ENCODE measurements around the gene MCAM.

Gene MCAM

GRCh38 chr11:119357074-119357473 lies 40.1 kb upstream of the MCAM start:
- H3K36me3 ChIP-seq (ENCODE audit: control insufficient read depth in 2 of 2, insufficient read depth in 2 of 2, low read length in 2 of 2): peaks cover 0 to 10% of the 10 kb centered on the region in 2 donors
- peaks cover 3% of the 10 kb centered on the region in 2 donors for H3K27me3 ChIP-seq (ENCODE audit: control insufficient read depth in 2 of 2, insufficient read depth in 2 of 2, low read length in 2 of 2)
- no peak overlapping the region for H3K27ac ChIP-seq (ENCODE audit: low read depth in 2 of 2, low read length in 2 of 2)
- no peaks in the 10 kb centered on the region for H3K9me3 ChIP-seq (ENCODE audit: control insufficient read depth in 2 of 2, low read length in 2 of 2)
- H3K4me1 ChIP-seq (ENCODE audit: control insufficient read depth in 2 of 2, insufficient read depth in 2 of 2, low read length in 2 of 2): peaks cover 0 to 11% of the 10 kb centered on the region in 2 donors
- peak overlapping the region in 1 of 2 donors; percentile 72 for H3K4me3 ChIP-seq (ENCODE audit: low read length in 2 of 2)
- peak overlapping the region in 1 of 2 donors; percentile 77 for H3K9ac ChIP-seq (ENCODE audit: low read depth in 1 of 2, low read length in 2 of 2)

GRCh38 chr11:119356349-119357031 lies 39.6 kb upstream of the MCAM start:
- peaks cover 3% of the 10 kb centered on the region in 2 donors for H3K27me3 ChIP-seq (ENCODE audit: control insufficient read depth in 2 of 2, insufficient read depth in 2 of 2, low read length in 2 of 2)
- peak overlapping the region; percentile 63 to 72 for H3K4me3 ChIP-seq (ENCODE audit: low read length in 2 of 2)
- H3K4me1 ChIP-seq (ENCODE audit: control insufficient read depth in 2 of 2, insufficient read depth in 2 of 2, low read length in 2 of 2): peaks cover 0 to 11% of the 10 kb centered on the region in 2 donors
- no peaks in the 10 kb centered on the region for H3K9me3 ChIP-seq (ENCODE audit: control insufficient read depth in 2 of 2, low read length in 2 of 2)
- peaks cover 0 to 10% of the 10 kb centered on the region in 2 donors for H3K36me3 ChIP-seq (ENCODE audit: control insufficient read depth in 2 of 2, insufficient read depth in 2 of 2, low read length in 2 of 2)
- peak overlapping the region; percentile 49 to 77 for H3K9ac ChIP-seq (ENCODE audit: low read depth in 1 of 2, low read length in 2 of 2)
- peak overlapping the region in 1 of 2 donors; percentile 24 for H3K27ac ChIP-seq (ENCODE audit: low read depth in 2 of 2, low read length in 2 of 2)

- Histone ChIP-seq H3K36me3 (ENCODE audit: control insufficient read depth in 2 of 2, insufficient read depth in 2 of 2, low read length in 2 of 2) (peaks cover 0 to 10% of the 10 kb centered on the region in 2 donors), H3K27ac (ENCODE audit: low read depth in 2 of 2, low read length in 2 of 2) (no peak overlapping the region), H3K9ac (ENCODE audit: low read depth in 1 of 2, low read length in 2 of 2) (no peak overlapping the region), H3K4me1 (ENCODE audit: control insufficient read depth in 2 of 2, insufficient read depth in 2 of 2, low read length in 2 of 2) (peaks cover 0 to 4% of the 10 kb centered on the region in 2 donors), H3K4me3 (ENCODE audit: low read length in 2 of 2) (no peak overlapping the region), H3K9me3 (ENCODE audit: control insufficient read depth in 2 of 2, low read length in 2 of 2) (no peaks in the 10 kb centered on the region), H3K27me3 (ENCODE audit: control insufficient read depth in 2 of 2, insufficient read depth in 2 of 2, low read length in 2 of 2) (peaks cover 3% of the 10 kb centered on the region in 2 donors)
Observed at GRCh38 chr11:119355091-119355843, 38.3 kb upstream of the MCAM start.

GRCh38 chr11:119352857-119353260 lies 35.9 kb upstream of the MCAM start:
- Histone ChIP-seq H3K27me3 (ENCODE audit: control insufficient read depth in 2 of 2, insufficient read depth in 2 of 2, low read length in 2 of 2) (peaks cover 3 to 4% of the 10 kb centered on the region in 2 donors), H3K4me1 (ENCODE audit: control insufficient read depth in 2 of 2, insufficient read depth in 2 of 2, low read length in 2 of 2) (peaks cover 0 to 4% of the 10 kb centered on the region in 2 donors), H3K36me3 (ENCODE audit: control insufficient read depth in 2 of 2, insufficient read depth in 2 of 2, low read length in 2 of 2) (peaks cover 0 to under 1% of the 10 kb centered on the region in 2 donors), H3K9me3 (ENCODE audit: control insufficient read depth in 2 of 2, low read length in 2 of 2) (no peaks in the 10 kb centered on the region), H3K27ac (ENCODE audit: low read depth in 2 of 2, low read length in 2 of 2) (no peak overlapping the region), H3K4me3 (ENCODE audit: low read length in 2 of 2) (no peak overlapping the region), H3K9ac (ENCODE audit: low read depth in 1 of 2, low read length in 2 of 2) (no peak overlapping the region)

GRCh38 chr11:119351232-119351631 lies 34.3 kb upstream of the MCAM start:
- Histone ChIP-seq H3K27ac (ENCODE audit: low read depth in 2 of 2, low read length in 2 of 2) (no peak overlapping the region), H3K9ac (ENCODE audit: low read depth in 1 of 2, low read length in 2 of 2) (no peak overlapping the region), H3K27me3 (ENCODE audit: control insufficient read depth in 2 of 2, insufficient read depth in 2 of 2, low read length in 2 of 2) (peaks cover 3% of the 10 kb centered on the region in 2 donors), H3K4me3 (ENCODE audit: low read length in 2 of 2) (no peak overlapping the region), H3K36me3 (ENCODE audit: control insufficient read depth in 2 of 2, insufficient read depth in 2 of 2, low read length in 2 of 2) (no peaks in the 10 kb centered on the region), H3K9me3 (ENCODE audit: control insufficient read depth in 2 of 2, low read length in 2 of 2) (no peaks in the 10 kb centered on the region), H3K4me1 (ENCODE audit: control insufficient read depth in 2 of 2, insufficient read depth in 2 of 2, low read length in 2 of 2) (no peaks in the 10 kb centered on the region)

GRCh38 chr11:119350302-119350701 lies 33.4 kb upstream of the MCAM start:
- H3K4me3 ChIP-seq (ENCODE audit: low read length in 2 of 2): no peak overlapping the region
- no peaks in the 10 kb centered on the region for H3K36me3 ChIP-seq (ENCODE audit: control insufficient read depth in 2 of 2, insufficient read depth in 2 of 2, low read length in 2 of 2)
- H3K4me1 ChIP-seq (ENCODE audit: control insufficient read depth in 2 of 2, insufficient read depth in 2 of 2, low read length in 2 of 2): no peaks in the 10 kb centered on the region
- no peak overlapping the region for H3K27ac ChIP-seq (ENCODE audit: low read depth in 2 of 2, low read length in 2 of 2)
- H3K9ac ChIP-seq (ENCODE audit: low read depth in 1 of 2, low read length in 2 of 2): no peak overlapping the region
- H3K27me3 ChIP-seq (ENCODE audit: control insufficient read depth in 2 of 2, insufficient read depth in 2 of 2, low read length in 2 of 2): peaks cover 1 to 3% of the 10 kb centered on the region in 2 donors
- no peaks in the 10 kb centered on the region for H3K9me3 ChIP-seq (ENCODE audit: control insufficient read depth in 2 of 2, low read length in 2 of 2)

GRCh38 chr11:119347940-119348605 lies 31.1 kb upstream of the MCAM start:
- peaks cover 0 to 1% of the 10 kb centered on the region in 2 donors for H3K27me3 ChIP-seq (ENCODE audit: control insufficient read depth in 2 of 2, insufficient read depth in 2 of 2, low read length in 2 of 2)
- no peaks in the 10 kb centered on the region for H3K36me3 ChIP-seq (ENCODE audit: control insufficient read depth in 2 of 2, insufficient read depth in 2 of 2, low read length in 2 of 2)
- no peaks in the 10 kb centered on the region for H3K9me3 ChIP-seq (ENCODE audit: control insufficient read depth in 2 of 2, low read length in 2 of 2)
- no peaks in the 10 kb centered on the region for H3K4me1 ChIP-seq (ENCODE audit: control insufficient read depth in 2 of 2, insufficient read depth in 2 of 2, low read length in 2 of 2)
- H3K9ac ChIP-seq (ENCODE audit: low read depth in 1 of 2, low read length in 2 of 2): no peak overlapping the region
- no peak overlapping the region for H3K4me3 ChIP-seq (ENCODE audit: low read length in 2 of 2)
- no peak overlapping the region for H3K27ac ChIP-seq (ENCODE audit: low read depth in 2 of 2, low read length in 2 of 2)

- Histone ChIP-seq H3K4me3 (ENCODE audit: low read length in 2 of 2) (no peak overlapping the region), H3K36me3 (ENCODE audit: control insufficient read depth in 2 of 2, insufficient read depth in 2 of 2, low read length in 2 of 2) (no peaks in the 10 kb centered on the region), H3K4me1 (ENCODE audit: control insufficient read depth in 2 of 2, insufficient read depth in 2 of 2, low read length in 2 of 2) (no peaks in the 10 kb centered on the region), H3K27ac (ENCODE audit: low read depth in 2 of 2, low read length in 2 of 2) (no peak overlapping the region), H3K9ac (ENCODE audit: low read depth in 1 of 2, low read length in 2 of 2) (no peak overlapping the region), H3K27me3 (ENCODE audit: control insufficient read depth in 2 of 2, insufficient read depth in 2 of 2, low read length in 2 of 2) (peaks cover 0 to 1% of the 10 kb centered on the region in 2 donors), H3K9me3 (ENCODE audit: control insufficient read depth in 2 of 2, low read length in 2 of 2) (no peaks in the 10 kb centered on the region)
Observed at GRCh38 chr11:119347242-119347641, 30.3 kb upstream of the MCAM start.

GRCh38 chr11:119346605-119347004 lies 29.7 kb upstream of the MCAM start, which contains the start of gene MFRP:
MFRP (minus strand) TSS chr11:119346705; CDS start chr11:119346513, 192 bp downstream.
- Histone ChIP-seq H3K4me3 (ENCODE audit: low read length in 2 of 2) (no peak within 1 kb of the TSS), H3K27me3 (ENCODE audit: control insufficient read depth in 2 of 2, insufficient read depth in 2 of 2, low read length in 2 of 2) (peaks cover 1 to 4% of the 10 kb centered on the region in 2 donors), H3K9me3 (ENCODE audit: control insufficient read depth in 2 of 2, low read length in 2 of 2) (no peaks in the 10 kb centered on the region), H3K36me3 (ENCODE audit: control insufficient read depth in 2 of 2, insufficient read depth in 2 of 2, low read length in 2 of 2) (no peaks in the 10 kb centered on the region), H3K9ac (ENCODE audit: low read depth in 1 of 2, low read length in 2 of 2) (no peak within 1 kb of the TSS), H3K4me1 (ENCODE audit: control insufficient read depth in 2 of 2, insufficient read depth in 2 of 2, low read length in 2 of 2) (peaks cover 0 to under 1% of the 10 kb centered on the region in 2 donors), H3K27ac (ENCODE audit: low read depth in 2 of 2, low read length in 2 of 2) (no peak within 1 kb of the TSS)

GRCh38 chr11:119345685-119346084 lies 28.8 kb upstream of the MCAM start:
- no peaks in the 10 kb centered on the region for H3K9me3 ChIP-seq (ENCODE audit: control insufficient read depth in 2 of 2, low read length in 2 of 2)
- no peak overlapping the region for H3K27ac ChIP-seq (ENCODE audit: low read depth in 2 of 2, low read length in 2 of 2)
- peaks cover 10 to 14% of the 10 kb centered on the region in 2 donors for H3K27me3 ChIP-seq (ENCODE audit: control insufficient read depth in 2 of 2, insufficient read depth in 2 of 2, low read length in 2 of 2)
- H3K4me1 ChIP-seq (ENCODE audit: control insufficient read depth in 2 of 2, insufficient read depth in 2 of 2, low read length in 2 of 2): peaks cover 4 to 9% of the 10 kb centered on the region in 2 donors
- H3K9ac ChIP-seq (ENCODE audit: low read depth in 1 of 2, low read length in 2 of 2): no peak overlapping the region
- no peak overlapping the region for H3K4me3 ChIP-seq (ENCODE audit: low read length in 2 of 2)
- no peaks in the 10 kb centered on the region for H3K36me3 ChIP-seq (ENCODE audit: control insufficient read depth in 2 of 2, insufficient read depth in 2 of 2, low read length in 2 of 2)
